HAP-1 (cell line): ENCODE measurements around the gene SRSF1.
A peak's percentile ranks its signal among the peaks of the same experiment; 100 is the strongest.
"Not testable (repeated sequence)": the region's sequence is repeated elsewhere in the genome, so short reads cannot be mapped to it uniquely, and the experiment has no call there.

Experiments
- DNase-seq, 2 experiments: peaks; one replicate each; pipeline ENCODE4 v3.0.0-alpha.2; 2016 to 2020; ENCODE audit warnings: low spot score in 2 of 2
- H3K27me3 ChIP-seq: fragments of 250-450 bp; sonication (Bioruptor Pico); 2 replicates; pipeline ENCODE4 v1.5.1; 2020; ENCODE audit warnings: low read depth, mild to moderate bottlenecking, moderate library complexity
- H3K36me3 ChIP-seq: fragments of 250-450 bp; sonication (Bioruptor Pico); replicated peaks from 2 replicates; pipeline ENCODE4 v1.5.1; 2020; ENCODE audit warnings: mild to moderate bottlenecking
- H3K4me1 ChIP-seq: fragments of 250-450 bp; sonication (Bioruptor Pico); 2 replicates; pipeline ENCODE4 v1.5.1; 2020; ENCODE audit warnings: mild to moderate bottlenecking
- H3K4me3 ChIP-seq: fragments of 250-450 bp; sonication (Bioruptor Pico); 2 replicates; pipeline ENCODE4 v1.5.1; 2020; ENCODE audit warnings: mild to moderate bottlenecking, moderate library complexity
- H3K9me3 ChIP-seq: fragments of 250-450 bp; sonication (Bioruptor Pico); 2 replicates; pipeline ENCODE4 v1.5.1; 2020; ENCODE audit warnings: mild to moderate bottlenecking, moderate library complexity
- in situ Hi-C: fragments of 300-500 bp; cut with MboI; formaldehyde crosslinking; loops from 3 replicates; pipeline ENCODE4 v1.14.3; 2020; ENCODE audit warnings: low sequenced_read_pairs, inconsistent platforms, mixed read lengths

SRSF1 gene

DNA sequence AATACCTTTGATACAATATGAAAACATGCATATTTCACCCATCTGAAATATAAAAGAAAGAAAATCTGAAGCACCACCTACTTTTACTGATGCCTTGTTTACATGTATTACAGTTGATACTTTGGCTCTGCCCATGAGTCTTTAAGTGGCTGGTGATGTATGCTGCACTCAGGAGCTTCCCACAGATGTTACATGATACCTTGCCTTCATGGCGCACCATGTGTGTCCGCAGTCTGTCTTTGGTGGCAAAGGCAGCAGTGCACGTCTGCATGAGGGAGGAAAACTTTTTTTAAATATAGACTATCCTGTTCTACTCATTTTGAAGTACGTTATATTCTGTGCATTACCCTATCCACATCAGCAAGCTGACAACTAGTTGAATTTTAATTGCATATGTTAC is 26.5 kb downstream of the SRSF1 start:
- Histone ChIP-seq H3K4me3 (no peak overlapping the region), H3K27me3 (no peaks in the 10 kb centered on the region), H3K36me3 (peaks cover 43% of the 10 kb centered on the region), H3K4me1 (peaks cover 4% of the 10 kb centered on the region), H3K9me3 (no peaks in the 10 kb centered on the region)
- no peak for DNase-seq
- in situ Hi-C loops = no loop called here

DNA sequence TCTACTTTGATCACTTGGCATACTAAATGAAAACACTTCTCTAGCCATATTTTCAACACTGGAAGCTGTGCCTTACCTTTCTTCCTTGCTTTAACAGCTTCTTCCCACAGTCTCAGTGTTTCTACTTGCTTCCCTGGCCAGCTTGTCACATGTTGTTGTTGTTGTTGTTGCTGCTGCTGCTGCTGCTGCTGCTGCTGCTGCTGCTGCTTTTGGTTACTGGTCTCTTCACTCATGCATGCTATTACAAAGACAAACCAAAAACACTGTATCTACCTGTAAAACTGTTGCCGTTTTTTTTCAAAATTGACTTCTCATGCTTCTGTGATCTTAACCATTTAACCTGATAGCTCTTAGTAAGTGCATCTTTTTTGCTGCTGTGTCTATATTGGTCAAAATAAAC is 28.0 kb downstream of the SRSF1 start:
- Histone ChIP-seq H3K9me3 (no peaks in the 10 kb centered on the region), H3K4me3 (no peak overlapping the region), H3K27me3 (no peaks in the 10 kb centered on the region), H3K36me3 (peaks cover 58% of the 10 kb centered on the region), H3K4me1 (no peaks in the 10 kb centered on the region)
- DNase-seq = no peak
- in situ Hi-C loops = no loop called here

DNA sequence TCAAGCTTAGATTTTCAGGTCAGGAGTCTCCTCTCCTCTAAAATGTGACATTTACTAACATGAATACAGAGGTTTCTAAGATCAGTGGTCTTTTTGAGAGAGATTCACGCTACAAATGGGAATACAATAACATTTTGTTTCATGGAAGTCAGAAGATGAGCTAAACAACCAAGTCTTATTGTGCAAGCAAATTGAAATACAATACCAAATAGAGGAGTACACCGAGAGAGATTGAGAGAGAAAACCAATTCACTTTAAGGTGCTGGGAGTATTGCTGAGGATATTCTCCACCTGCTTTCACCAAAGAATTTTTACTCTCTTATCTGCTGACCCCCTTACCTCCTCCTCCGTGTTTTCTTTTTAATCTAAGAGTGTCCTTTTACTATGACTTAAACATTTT is 30.5 kb downstream of the SRSF1 start:
- peaks cover 62% of the 10 kb centered on the region for H3K36me3 ChIP-seq
- H3K27me3 ChIP-seq = no peaks in the 10 kb centered on the region
- H3K9me3 ChIP-seq = no peaks in the 10 kb centered on the region
- no peak overlapping the region for H3K4me3 ChIP-seq
- no peaks in the 10 kb centered on the region for H3K4me1 ChIP-seq
- DNase-seq = no peak
- in situ Hi-C loops = no loop called here

DNA sequence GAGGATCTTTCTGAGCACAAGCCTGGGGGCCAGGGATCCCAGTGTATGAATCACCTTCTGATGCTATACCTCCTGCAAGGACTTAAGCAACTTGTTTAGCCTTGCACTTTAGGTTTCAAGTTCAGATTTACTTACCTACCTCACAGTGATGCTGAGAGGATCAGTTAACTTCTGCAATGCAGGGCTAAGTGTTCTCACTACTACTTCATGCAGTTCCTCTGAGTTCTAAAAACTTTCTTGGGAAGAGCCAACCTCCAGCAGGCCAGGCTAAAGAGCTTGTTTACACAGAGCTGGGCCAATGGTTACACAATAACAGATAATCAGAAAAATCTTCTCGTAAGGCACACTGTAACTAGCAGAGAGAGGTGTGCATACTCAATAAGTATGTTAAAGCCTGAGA is 32.0 kb downstream of the SRSF1 start:
- no peaks in the 10 kb centered on the region for H3K4me1 ChIP-seq
- H3K27me3 ChIP-seq = no peaks in the 10 kb centered on the region
- H3K36me3 ChIP-seq = peaks cover 57% of the 10 kb centered on the region
- no peak overlapping the region for H3K4me3 ChIP-seq
- DNase-seq = no peak
- no peaks in the 10 kb centered on the region for H3K9me3 ChIP-seq
- in situ Hi-C loops = no loop called here

DNA sequence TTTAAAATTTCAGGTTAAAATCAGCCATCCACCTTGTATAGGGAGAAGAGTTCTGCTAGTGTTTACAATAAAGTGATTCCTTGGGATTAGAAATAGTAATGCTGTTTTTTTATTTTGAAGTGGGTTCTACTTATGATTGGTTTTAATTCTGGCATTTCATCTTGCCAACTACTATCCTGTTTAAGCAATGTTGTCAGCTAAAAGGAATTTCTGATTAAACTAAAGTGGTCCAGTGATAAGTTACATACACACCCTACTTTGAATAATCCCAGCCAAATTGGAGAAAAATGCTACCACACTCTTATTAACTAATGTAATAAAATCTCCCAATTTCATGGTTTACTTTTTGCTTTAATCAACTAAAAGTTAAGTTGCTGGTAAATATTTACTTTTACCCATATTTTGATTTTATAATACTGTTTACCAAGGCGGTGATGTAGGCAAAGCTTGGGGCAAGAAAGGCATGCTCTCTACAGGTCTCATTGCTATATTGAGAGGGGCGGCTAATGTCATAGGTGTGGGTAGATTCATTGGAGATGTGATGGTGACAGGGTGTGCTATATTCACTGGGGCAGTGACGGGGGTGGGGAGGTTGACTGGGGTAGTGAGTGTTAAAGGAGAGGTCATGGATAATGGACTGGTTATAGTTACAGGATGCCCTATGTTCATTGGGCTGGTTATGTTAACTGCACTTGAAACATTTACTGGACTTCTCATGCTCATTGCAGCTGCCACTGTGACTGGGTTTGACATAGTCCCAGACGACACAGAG is 32.8 kb downstream of the SRSF1 start:
- peaks cover 55% of the 10 kb centered on the region for H3K36me3 ChIP-seq
- in situ Hi-C loops, H3K4me1 ChIP-seq, H3K4me3 ChIP-seq, DNase-seq, H3K9me3 ChIP-seq, H3K27me3 ChIP-seq: not testable (repeated sequence)

DNA sequence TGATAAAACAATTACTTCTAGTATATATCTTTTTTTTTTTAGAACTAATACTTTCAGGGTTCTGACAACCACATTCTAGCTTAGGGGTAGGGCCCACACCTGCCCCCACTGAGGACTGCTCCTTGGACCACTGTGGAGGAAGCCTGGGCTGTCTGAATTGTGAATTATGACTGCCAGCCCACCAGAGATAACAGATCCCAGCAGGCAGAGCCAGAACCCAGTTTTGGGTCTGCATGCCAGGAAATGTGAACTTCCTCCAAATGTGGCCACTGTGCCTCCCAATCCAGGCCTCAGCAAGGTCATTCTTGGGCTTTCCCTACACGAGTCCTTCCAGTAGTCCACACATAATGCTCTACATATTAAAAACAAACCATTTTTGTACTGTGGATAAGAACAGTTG is 34.9 kb downstream of the SRSF1 start:
- Histone ChIP-seq H3K4me1 (no peaks in the 10 kb centered on the region), H3K9me3 (no peaks in the 10 kb centered on the region), H3K27me3 (no peaks in the 10 kb centered on the region), H3K36me3 (peaks cover 39% of the 10 kb centered on the region), H3K4me3 (no peak overlapping the region)
- peak in 1 of 2 experiments; percentile 3 for DNase-seq
- in situ Hi-C loops = no loop called here

DNA sequence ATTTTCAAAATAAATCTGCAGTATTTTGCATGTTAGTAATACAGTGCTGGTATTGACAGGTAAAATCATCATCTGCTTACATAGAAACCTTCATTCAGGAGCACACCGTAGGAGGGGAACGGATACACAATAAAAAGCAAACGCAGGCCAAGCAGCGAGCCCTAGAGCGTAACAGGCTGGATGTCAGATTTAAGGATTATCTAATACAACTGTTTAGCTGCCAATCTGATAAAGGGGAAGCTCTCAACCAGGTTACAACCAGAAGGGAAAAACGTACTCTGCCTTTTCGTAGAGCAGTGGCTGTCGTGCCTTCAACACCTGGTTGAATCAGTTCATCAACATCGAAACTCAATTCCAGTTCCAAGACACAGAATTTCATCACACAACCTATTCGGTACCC is 35.5 kb downstream of the SRSF1 start:
- no peak overlapping the region for H3K4me3 ChIP-seq
- H3K4me1 ChIP-seq = no peaks in the 10 kb centered on the region
- in situ Hi-C loops = no loop called here
- no peaks in the 10 kb centered on the region for H3K9me3 ChIP-seq
- H3K27me3 ChIP-seq = no peaks in the 10 kb centered on the region
- peaks cover 33% of the 10 kb centered on the region for H3K36me3 ChIP-seq
- no peak for DNase-seq

DNA sequence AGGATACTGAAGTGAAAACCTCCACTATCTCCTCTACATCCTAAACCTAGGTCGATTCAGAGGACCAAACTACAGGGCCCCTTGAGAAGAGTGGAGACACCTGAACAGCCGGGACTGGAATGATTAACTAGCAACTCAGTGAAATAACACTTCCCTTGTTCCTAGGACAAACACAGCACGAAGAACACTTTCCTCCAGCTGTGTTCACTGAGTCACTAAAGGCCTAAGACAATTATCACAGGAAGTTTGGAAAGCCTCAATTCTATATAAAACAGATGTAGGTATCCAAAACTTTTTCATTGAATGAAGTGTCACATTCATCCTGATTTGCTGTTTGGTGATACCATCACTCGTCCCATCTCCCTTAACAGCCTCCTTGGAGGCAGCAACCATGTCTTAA is 36.3 kb downstream of the SRSF1 start:
- Histone ChIP-seq H3K4me3 (no peak overlapping the region), H3K9me3 (no peaks in the 10 kb centered on the region), H3K36me3 (peaks cover 25% of the 10 kb centered on the region), H3K4me1 (no peaks in the 10 kb centered on the region), H3K27me3 (no peaks in the 10 kb centered on the region)
- in situ Hi-C loops = no loop called here
- no peak for DNase-seq

DNA sequence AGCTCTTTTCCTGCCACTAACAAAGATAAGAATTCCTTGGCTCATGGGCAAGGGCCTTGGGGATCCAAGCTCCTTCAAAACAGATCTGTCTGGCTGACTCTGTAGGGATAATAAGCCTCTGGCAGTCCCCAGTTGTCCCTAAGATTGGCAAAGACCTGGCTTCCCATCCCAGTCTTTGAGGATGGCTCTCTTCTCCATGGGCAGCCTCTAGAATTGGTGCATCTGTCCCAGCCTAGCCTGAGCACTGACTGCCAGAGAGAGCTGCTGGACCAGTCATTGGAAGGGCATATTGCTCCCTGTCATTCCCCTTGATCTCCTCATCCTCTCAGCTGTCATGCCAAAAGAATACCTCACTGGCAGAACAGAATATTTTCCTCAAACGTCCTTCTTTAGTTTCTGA is 38.6 kb downstream of the SRSF1 start:
- in situ Hi-C loops = no loop called here
- DNase-seq = no peak
- Histone ChIP-seq H3K4me3 (no peak overlapping the region), H3K27me3 (no peaks in the 10 kb centered on the region), H3K9me3 (no peaks in the 10 kb centered on the region), H3K4me1 (no peaks in the 10 kb centered on the region), H3K36me3 (peaks cover 4% of the 10 kb centered on the region; the same call in 1 of the 2 replicates)

DNA sequence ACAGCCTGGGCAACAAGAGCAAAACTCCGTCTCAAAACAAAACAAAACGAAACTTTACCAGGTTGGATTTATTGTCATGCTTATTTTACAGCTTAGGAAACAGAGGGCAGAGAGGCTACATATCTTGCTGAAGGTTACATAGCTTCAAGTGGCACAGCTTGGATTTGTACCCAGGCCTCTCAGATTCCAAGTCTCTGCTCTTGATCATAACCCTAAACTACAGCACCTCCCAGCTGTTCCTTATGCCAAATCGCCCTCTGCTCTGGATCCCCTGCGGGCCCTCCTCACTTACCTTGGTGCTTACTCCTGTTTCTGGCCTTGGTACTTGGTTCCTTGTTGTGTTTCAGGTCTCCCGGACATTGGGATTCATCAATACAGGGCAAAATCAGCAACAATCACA is 40.2 kb downstream of the SRSF1 start:
- Histone ChIP-seq H3K4me3 (no peak overlapping the region), H3K4me1 (no peaks in the 10 kb centered on the region), H3K27me3 (no peaks in the 10 kb centered on the region), H3K36me3 (no peaks in the 10 kb centered on the region), H3K9me3 (no peaks in the 10 kb centered on the region)
- in situ Hi-C loops = no loop called here
- no peak for DNase-seq

DNA sequence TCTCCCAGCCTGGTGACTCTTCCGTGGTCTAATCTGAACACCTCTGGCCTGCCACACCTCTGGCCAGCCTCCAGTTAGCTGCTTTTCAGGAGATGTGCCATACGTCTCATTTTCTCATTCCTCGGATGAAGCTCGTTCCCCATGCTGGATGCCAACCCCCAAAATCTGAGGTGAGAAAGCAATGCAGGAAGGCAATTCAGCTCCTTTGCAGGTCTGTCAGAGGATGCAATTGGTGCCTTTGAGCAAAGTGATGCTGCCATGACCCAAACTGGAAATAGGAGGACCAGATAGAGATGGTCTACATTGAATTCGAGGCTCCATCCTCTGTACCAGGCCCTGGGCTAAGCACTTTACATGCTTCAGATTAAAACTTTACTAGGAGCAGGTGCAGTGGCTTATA is 40.8 kb downstream of the SRSF1 start:
- in situ Hi-C loops = no loop called here

DNA sequence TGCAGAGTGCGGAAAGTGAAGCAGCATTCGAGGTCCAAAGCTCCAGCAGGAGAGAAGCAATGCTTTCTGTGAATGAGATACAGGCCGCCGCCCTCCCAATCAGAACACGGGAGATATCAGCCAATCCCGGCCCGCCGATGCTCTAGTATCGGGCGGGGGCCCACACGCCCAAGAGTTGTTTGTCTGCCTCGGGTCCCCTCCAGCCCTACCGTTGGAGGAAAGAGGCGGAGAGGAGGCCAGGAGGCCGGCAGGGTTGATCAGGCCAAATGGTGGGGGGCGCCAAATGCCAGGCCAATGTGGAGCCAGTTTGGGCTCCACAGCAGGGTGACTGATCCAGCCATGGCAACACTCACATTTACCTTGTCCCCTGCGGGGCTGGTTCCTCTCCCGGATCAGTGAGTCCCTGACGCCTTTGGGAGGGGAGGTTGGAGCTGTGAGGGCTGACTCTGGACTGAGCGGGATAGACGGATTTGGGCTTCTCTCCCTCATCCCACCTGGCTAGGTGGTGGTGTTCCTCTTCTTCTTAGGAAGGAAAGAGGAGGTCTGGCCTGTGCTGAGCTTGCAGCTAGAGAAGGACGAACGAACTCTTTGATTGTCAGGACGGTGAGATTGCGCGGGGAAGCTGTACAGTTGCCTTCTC is 41.4 kb downstream of the SRSF1 start:
- in situ Hi-C loops = no loop called here
- no peaks in the 10 kb centered on the region for H3K27me3 ChIP-seq
- no peaks in the 10 kb centered on the region for H3K9me3 ChIP-seq
- H3K4me3 ChIP-seq = no peak overlapping the region
- H3K4me1 ChIP-seq = no peaks in the 10 kb centered on the region
- H3K36me3 ChIP-seq = no peaks in the 10 kb centered on the region
- DNase-seq = no peak

More for the DNA sequence above, 40.8 kb downstream of the SRSF1 start:
- no peak for DNase-seq
- Histone ChIP-seq H3K36me3 (no peaks in the 10 kb centered on the region), H3K9me3 (no peaks in the 10 kb centered on the region), H3K4me1 (no peaks in the 10 kb centered on the region), H3K4me3 (no peak overlapping the region), H3K27me3 (no peaks in the 10 kb centered on the region)

DNA sequence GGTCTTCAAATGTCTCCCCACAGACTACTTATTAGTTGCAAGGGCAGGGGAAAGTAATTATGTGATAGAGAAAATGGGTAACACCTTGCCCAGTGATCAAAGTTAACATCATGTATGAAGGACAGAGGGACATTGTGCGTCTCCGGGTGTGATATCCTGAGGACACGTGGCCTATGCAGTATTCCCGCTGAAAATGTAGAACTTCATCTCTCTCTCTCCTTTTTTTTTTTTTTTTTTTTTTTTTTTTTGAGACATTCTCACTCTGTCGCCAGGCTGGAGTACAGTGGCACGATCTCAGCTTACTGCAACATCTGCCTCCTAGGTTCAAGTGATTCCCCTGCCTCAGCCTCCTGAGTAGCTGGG is 43.9 kb downstream of the SRSF1 start:
- in situ Hi-C loops = no loop called here
- no peak for DNase-seq
- Histone ChIP-seq H3K4me3 (no peak overlapping the region), H3K27me3 (no peaks in the 10 kb centered on the region), H3K9me3 (no peaks in the 10 kb centered on the region), H3K36me3 (no peaks in the 10 kb centered on the region), H3K4me1 (no peaks in the 10 kb centered on the region)

DNA sequence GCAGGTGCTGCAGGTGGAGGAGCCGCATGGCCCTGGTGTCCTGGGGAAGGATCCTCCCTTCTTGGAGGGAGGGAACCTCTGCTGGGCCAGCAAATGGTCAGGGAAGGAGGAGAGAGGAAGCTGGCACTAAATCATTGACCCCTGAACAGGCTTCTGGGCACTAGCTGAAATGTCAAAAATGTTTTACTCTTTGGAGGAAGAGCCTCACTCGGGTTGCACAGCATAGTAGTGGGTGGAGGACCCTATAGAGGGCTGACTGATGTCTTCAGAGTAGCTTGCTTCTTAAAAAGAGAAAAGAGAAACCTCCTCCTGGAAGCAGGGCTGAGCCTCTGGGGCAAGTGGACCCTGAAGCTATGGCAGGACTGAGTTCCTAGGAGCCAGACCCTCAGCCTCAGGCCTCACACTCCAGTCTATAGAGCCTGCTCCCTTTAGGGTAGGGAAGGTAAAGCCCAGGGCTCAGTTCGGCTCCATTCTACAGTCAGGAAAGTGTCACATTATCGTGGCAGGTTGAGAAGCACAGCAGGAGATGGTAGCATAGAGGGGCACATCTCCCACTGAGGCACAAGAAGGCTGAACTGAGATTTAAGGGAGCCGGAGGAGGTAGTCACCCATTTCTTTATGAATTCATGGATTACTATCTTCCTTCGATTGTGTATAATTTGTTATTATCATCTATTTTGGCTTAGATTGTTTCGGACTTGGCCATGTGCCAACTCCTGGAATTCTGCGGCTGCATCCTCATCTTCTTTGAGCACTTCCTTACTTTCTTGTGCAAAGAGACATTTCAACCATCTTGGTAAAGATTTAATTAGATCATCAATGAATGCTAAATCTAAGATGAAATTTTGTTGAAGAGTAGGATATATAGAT is 44.5 kb downstream of the SRSF1 start:
- Histone ChIP-seq H3K9me3 (no peaks in the 10 kb centered on the region), H3K27me3 (no peaks in the 10 kb centered on the region), H3K4me3 (no peak overlapping the region), H3K36me3 (no peaks in the 10 kb centered on the region), H3K4me1 (no peaks in the 10 kb centered on the region)
- no peak for DNase-seq
- in situ Hi-C loops = no loop called here
